Testis (tissue), 2 donors: ENCODE data around the gene CCL19.

Source experiments
- POLR2A ChIP-seq: fragments of 450-650 bp; IDR thresholded peaks from one replicate; pipeline ENCODE4 v1.6.1; 2017; ENCODE audit warnings: antibody characterized with exemption, mild to moderate bottlenecking, moderate library complexity
- TF ChIP-seq, protein P1 (sequence below), 3 experiments: fragments of 450-650 bp in 2 of 3; fragments of 200-600 bp in 1 of 3; sonication (generic) in 1 of 3; IDR thresholded peaks; one replicate each; pipeline ENCODE4 v1.5.1; 2016 to 2019; ENCODE audit warnings: antibody characterized with exemption in 3 of 3, mild to moderate bottlenecking in 2 of 3, moderate library complexity in 1 of 3

GRCh38 chr9:34723141-34723540, 32.1 kb upstream of the CCL19 start:
- TF ChIP-seq, protein P1, sequence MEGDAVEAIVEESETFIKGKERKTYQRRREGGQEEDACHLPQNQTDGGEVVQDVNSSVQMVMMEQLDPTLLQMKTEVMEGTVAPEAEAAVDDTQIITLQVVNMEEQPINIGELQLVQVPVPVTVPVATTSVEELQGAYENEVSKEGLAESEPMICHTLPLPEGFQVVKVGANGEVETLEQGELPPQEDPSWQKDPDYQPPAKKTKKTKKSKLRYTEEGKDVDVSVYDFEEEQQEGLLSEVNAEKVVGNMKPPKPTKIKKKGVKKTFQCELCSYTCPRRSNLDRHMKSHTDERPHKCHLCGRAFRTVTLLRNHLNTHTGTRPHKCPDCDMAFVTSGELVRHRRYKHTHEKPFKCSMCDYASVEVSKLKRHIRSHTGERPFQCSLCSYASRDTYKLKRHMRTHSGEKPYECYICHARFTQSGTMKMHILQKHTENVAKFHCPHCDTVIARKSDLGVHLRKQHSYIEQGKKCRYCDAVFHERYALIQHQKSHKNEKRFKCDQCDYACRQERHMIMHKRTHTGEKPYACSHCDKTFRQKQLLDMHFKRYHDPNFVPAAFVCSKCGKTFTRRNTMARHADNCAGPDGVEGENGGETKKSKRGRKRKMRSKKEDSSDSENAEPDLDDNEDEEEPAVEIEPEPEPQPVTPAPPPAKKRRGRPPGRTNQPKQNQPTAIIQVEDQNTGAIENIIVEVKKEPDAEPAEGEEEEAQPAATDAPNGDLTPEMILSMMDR (IDR thresholded peaks at IDR 0.05), result no peak
- TF ChIP-seq POLR2A, result no peak
